Endothelial cell (in vitro differentiated cells): ENCODE measurements around the gene HSPA8. TPM values are rescaled to one million over a fixed set of nuclear protein-coding genes. Genes with fewer than 3 reads are reported as not detected.

Source experiments
- DNase-seq: peaks from one replicate; pipeline ENCODE4 v3.0.0; 2021; ENCODE audit warnings: low spot score
- H3K27ac Mint-ChIP-seq: one replicate; pipeline ENCODE4 v1.8.0; 2021; ENCODE audit warnings: mixed read lengths, inconsistent platforms; ENCODE audit not compliant: unreplicated experiment
- H3K27me3 Mint-ChIP-seq: one replicate; pipeline ENCODE4 v1.8.0; 2021; ENCODE audit warnings: mild to moderate bottlenecking, moderate library complexity, mixed read lengths, inconsistent platforms; ENCODE audit not compliant: unreplicated experiment
- H3K36me3 Mint-ChIP-seq: one replicate; pipeline ENCODE4 v1.8.0; 2021; ENCODE audit warnings: mild to moderate bottlenecking, low read depth, mixed read lengths, inconsistent platforms; ENCODE audit not compliant: unreplicated experiment
- H3K4me1 Mint-ChIP-seq: one replicate; pipeline ENCODE4 v1.8.0; 2021; ENCODE audit warnings: mild to moderate bottlenecking, mixed read lengths, inconsistent platforms; ENCODE audit not compliant: unreplicated experiment
- H3K4me3 Mint-ChIP-seq: one replicate; pipeline ENCODE4 v1.8.0; 2021; ENCODE audit warnings: mild to moderate bottlenecking, mixed read lengths, inconsistent platforms; ENCODE audit not compliant: unreplicated experiment
- H3K9me3 Mint-ChIP-seq: one replicate; pipeline ENCODE4 v1.8.0; 2021; ENCODE audit warnings: mixed read lengths, inconsistent platforms; ENCODE audit not compliant: unreplicated experiment
- CTCF ChIP-seq: fragments of 200-600 bp; sonication (generic); IDR thresholded peaks from one replicate; pipeline ENCODE4 v1.5.0; 2021; ENCODE audit warnings: antibody characterized with exemption; ENCODE audit not compliant: unreplicated experiment
- total RNA-seq: library from RNA; stranded (reverse); fragmentation: NEBNext Ultra II Directional; extraction: Animal tissue kit (Norgen Biotek cat#: 25700); gene quantifications from one replicate; pipeline ENCODE4 v1.2.1, GENCODE V29; 2021; ENCODE audit not compliant: unreplicated experiment

HSPA8 gene
- total RNA-seq, 1 donor from 2014 or later: 1,201 TPM

GRCh38 chr11:123072762-123073161, 10.8 kb upstream of the HSPA8 start:
- no peaks in the 10 kb centered on the region for H3K9me3 Mint-ChIP-seq
- no peak overlapping the region for H3K27ac Mint-ChIP-seq
- H3K27me3 Mint-ChIP-seq: no peaks in the 10 kb centered on the region
- H3K36me3 Mint-ChIP-seq: no peaks in the 10 kb centered on the region
- no peak for DNase-seq
- H3K4me3 Mint-ChIP-seq: no peak overlapping the region
- TF ChIP-seq CTCF: no peak
- H3K4me1 Mint-ChIP-seq: peaks cover 5% of the 10 kb centered on the region

- no peak overlapping the region for H3K27ac Mint-ChIP-seq
Observed at GRCh38 chr11:123072332-123072761, 10.4 kb upstream of the HSPA8 start.

GRCh38 chr11:123069908-123070821, 8.2 kb upstream of the HSPA8 start:
- no peaks in the 10 kb centered on the region for H3K9me3 Mint-ChIP-seq
- no peak for TF ChIP-seq CTCF
- peaks cover 5% of the 10 kb centered on the region for H3K4me1 Mint-ChIP-seq
- no peaks in the 10 kb centered on the region for H3K27me3 Mint-ChIP-seq
- DNase-seq: no peak
- H3K4me3 Mint-ChIP-seq: no peak overlapping the region
- no peak overlapping the region for H3K27ac Mint-ChIP-seq
- H3K36me3 Mint-ChIP-seq: no peaks in the 10 kb centered on the region

More at GRCh38 chr11:123072332-123072761, 10.4 kb upstream of the HSPA8 start:
- H3K9me3 Mint-ChIP-seq: no peaks in the 10 kb centered on the region
- no peak for DNase-seq
- TF ChIP-seq CTCF: no peak
- H3K4me3 Mint-ChIP-seq: no peak overlapping the region
- no peaks in the 10 kb centered on the region for H3K36me3 Mint-ChIP-seq
- no peaks in the 10 kb centered on the region for H3K27me3 Mint-ChIP-seq
- peaks cover 5% of the 10 kb centered on the region for H3K4me1 Mint-ChIP-seq

GRCh38 chr11:123065621-123066020, 3.7 kb upstream of the HSPA8 start:
- TF ChIP-seq CTCF: no peak
- H3K36me3 Mint-ChIP-seq: peaks cover 8% of the 10 kb centered on the region
- peaks cover 23% of the 10 kb centered on the region for H3K4me1 Mint-ChIP-seq
- no peak overlapping the region for H3K27ac Mint-ChIP-seq
- peaks cover 9% of the 10 kb centered on the region for H3K27me3 Mint-ChIP-seq
- H3K4me3 Mint-ChIP-seq: no peak overlapping the region
- no peaks in the 10 kb centered on the region for H3K9me3 Mint-ChIP-seq
- DNase-seq: no peak
